ENCODE results near the gene DDX10.
A peak's percentile ranks its signal among the peaks of the same experiment; 100 is the strongest.

The DDX10 gene

DNA sequence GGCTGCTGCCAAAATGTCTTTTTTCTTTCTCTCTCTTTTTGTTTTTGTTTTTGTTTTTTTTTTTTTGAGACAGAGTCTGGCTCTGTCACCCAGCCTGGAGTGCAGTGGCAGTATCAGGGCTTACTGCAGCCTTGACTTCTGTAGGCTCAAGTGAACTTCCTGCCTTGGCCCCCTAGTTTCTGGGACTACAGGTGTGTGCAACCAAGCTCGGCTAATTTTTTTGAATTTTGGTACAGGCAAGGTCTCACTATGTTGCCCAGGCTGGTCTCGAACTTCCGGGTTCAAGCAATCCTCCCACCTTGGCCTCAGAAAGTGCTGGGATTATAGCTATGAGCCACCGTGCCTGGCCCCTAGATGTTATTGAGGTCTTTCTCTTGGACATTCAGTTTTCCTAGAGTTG lies 2.2 kb upstream of the DDX10 start:
- Histone ChIP-seq H2AFZ (ENCODE audit: low read depth) (no peak overlapping the region), H3K27me3 (ENCODE audit: insufficient read depth, low read depth) (no peaks in the 10 kb centered on the region)

DNA sequence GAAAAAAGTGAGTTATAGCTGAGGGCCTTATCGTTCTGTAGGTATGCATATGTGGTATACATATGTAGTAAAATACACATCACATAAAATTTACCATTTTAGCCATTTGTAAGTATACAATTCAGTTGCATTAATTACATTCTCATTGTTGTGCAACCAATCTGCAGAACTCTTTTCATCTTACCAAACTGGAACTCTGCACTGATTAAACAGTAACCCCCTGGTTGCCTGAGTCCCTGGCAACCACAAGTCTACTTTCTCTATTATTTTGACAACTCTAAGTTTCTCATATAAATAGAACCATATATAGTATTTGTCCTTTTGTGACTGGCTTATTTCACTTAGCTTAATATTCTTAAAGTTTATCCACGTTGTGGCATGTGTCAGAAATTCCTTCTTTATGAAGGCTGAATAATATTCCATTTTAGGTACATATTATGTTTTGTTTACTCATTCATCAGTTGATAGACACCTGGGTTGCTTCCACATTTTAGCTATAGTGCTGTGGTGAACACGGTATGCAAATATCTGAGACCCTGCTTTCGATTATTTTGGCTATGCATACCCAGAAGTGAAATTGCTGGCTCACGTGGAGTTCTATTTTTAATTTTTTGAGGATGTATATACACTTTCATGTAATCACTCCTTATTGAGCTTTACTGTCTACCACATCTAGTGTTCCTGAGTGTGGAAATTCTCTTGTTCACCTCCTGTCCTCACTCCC lies 1.6 kb upstream of the DDX10 start:
- no peak overlapping the region for H3K4me3 ChIP-seq (IDR thresholded peaks at IDR 0.05; ENCODE audit: insufficient read depth, low read depth, low read length)
- TF ChIP-seq, protein P1, sequence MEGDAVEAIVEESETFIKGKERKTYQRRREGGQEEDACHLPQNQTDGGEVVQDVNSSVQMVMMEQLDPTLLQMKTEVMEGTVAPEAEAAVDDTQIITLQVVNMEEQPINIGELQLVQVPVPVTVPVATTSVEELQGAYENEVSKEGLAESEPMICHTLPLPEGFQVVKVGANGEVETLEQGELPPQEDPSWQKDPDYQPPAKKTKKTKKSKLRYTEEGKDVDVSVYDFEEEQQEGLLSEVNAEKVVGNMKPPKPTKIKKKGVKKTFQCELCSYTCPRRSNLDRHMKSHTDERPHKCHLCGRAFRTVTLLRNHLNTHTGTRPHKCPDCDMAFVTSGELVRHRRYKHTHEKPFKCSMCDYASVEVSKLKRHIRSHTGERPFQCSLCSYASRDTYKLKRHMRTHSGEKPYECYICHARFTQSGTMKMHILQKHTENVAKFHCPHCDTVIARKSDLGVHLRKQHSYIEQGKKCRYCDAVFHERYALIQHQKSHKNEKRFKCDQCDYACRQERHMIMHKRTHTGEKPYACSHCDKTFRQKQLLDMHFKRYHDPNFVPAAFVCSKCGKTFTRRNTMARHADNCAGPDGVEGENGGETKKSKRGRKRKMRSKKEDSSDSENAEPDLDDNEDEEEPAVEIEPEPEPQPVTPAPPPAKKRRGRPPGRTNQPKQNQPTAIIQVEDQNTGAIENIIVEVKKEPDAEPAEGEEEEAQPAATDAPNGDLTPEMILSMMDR (conservative IDR thresholded peaks at IDR 0.05; ENCODE audit: low read depth, low read length), result no peak
- H3K4me1 ChIP-seq (ENCODE audit: low read depth, poor library complexity, severe bottlenecking), result peaks cover 27% of the 10 kb centered on the region
- H2AFZ ChIP-seq (ENCODE audit: low read depth), result no peak overlapping the region
- no peak overlapping the region for H3K27ac ChIP-seq
- no peak overlapping the region for H3K9ac ChIP-seq
- no peaks in the 10 kb centered on the region for H3K36me3 ChIP-seq (ENCODE audit: insufficient read depth)
- H4K20me1 ChIP-seq (ENCODE audit: insufficient read depth), result no peaks in the 10 kb centered on the region
- H3K79me2 ChIP-seq (ENCODE audit: insufficient read depth, low read depth), result peaks cover 34% of the 10 kb centered on the region
- H3K27me3 ChIP-seq (ENCODE audit: insufficient read depth, low read depth), result no peaks in the 10 kb centered on the region
- no peak overlapping the region for H3K4me2 ChIP-seq

More for the DNA sequence above, 2.2 kb upstream of the DDX10 start:
- Histone ChIP-seq H3K4me3 (IDR thresholded peaks at IDR 0.05; ENCODE audit: insufficient read depth, low read depth, low read length) (no peak overlapping the region), H3K4me1 (ENCODE audit: low read depth, poor library complexity, severe bottlenecking) (peaks cover 21% of the 10 kb centered on the region), H3K4me2 (no peak overlapping the region), H3K36me3 (ENCODE audit: insufficient read depth) (no peaks in the 10 kb centered on the region), H3K79me2 (ENCODE audit: insufficient read depth, low read depth) (peaks cover 28% of the 10 kb centered on the region), H4K20me1 (ENCODE audit: insufficient read depth) (no peaks in the 10 kb centered on the region), H3K9ac (no peak overlapping the region), H3K27ac (no peak overlapping the region)
- TF ChIP-seq, protein P1 (conservative IDR thresholded peaks at IDR 0.05; ENCODE audit: low read depth, low read length), result no peak

DNA sequence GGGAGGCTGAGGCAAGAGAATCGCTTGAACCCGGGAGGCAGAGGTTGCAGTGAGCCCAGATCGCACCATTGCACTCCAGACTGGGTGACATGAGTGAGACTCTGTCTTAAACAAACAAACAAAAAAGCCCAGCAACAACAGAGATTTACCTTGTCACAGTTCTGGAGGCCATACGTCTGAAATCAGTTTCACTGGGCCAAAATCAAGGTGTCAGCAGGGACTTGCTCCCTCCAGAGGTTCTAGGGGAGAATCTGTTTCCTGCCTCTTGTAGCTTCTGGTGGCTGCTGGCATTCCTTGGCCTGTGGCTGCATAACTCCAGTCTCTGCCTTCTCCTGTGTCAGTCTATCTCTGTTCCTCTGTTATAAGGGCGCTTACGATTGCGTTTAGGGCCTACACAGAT lies 1.5 kb downstream of the DDX10 start:
- no peak overlapping the region for H3K9ac ChIP-seq
- no peak overlapping the region for H2AFZ ChIP-seq (ENCODE audit: low read depth)
- TF ChIP-seq, protein P1 (conservative IDR thresholded peaks at IDR 0.05; ENCODE audit: low read depth, low read length), result no peak
- H3K4me3 ChIP-seq (IDR thresholded peaks at IDR 0.05; ENCODE audit: insufficient read depth, low read depth, low read length), result no peak overlapping the region
- no peaks in the 10 kb centered on the region for H3K36me3 ChIP-seq (ENCODE audit: insufficient read depth)
- no peaks in the 10 kb centered on the region for H4K20me1 ChIP-seq (ENCODE audit: insufficient read depth)
- peaks cover 27% of the 10 kb centered on the region for H3K4me1 ChIP-seq (ENCODE audit: low read depth, poor library complexity, severe bottlenecking)
- no peak overlapping the region for H3K27ac ChIP-seq
- no peaks in the 10 kb centered on the region for H3K27me3 ChIP-seq (ENCODE audit: insufficient read depth, low read depth)
- peak overlapping the region; percentile 62 for H3K4me2 ChIP-seq
- peaks cover 62% of the 10 kb centered on the region for H3K79me2 ChIP-seq (ENCODE audit: insufficient read depth, low read depth)

DNA sequence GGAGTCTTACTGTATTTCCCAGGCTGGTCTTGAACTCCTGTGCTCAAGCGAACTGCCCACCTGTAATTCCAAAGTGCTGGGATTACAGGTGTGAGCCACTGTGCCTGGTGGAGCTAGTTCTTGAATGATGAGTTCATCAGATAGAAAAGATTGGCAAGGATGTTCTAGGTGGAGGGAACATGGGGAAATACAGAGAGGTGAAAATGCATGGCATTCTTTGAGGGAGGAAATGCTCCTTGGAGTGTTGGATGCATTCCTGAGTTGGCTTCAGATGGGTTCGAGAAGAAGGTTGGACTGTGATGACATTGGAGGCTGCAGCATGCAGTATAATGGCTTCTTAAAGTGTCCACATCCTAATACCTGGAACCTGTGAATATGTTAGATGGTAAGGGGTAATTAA lies 4.4 kb downstream of the DDX10 start:
- no peaks in the 10 kb centered on the region for H3K27me3 ChIP-seq (ENCODE audit: insufficient read depth, low read depth)
- no peaks in the 10 kb centered on the region for H4K20me1 ChIP-seq (ENCODE audit: insufficient read depth)
- peaks cover 82% of the 10 kb centered on the region for H3K79me2 ChIP-seq (ENCODE audit: insufficient read depth, low read depth)
- peaks cover 27% of the 10 kb centered on the region for H3K4me1 ChIP-seq (ENCODE audit: low read depth, poor library complexity, severe bottlenecking)
- TF ChIP-seq, protein P1 (conservative IDR thresholded peaks at IDR 0.05; ENCODE audit: low read depth, low read length), result no peak
- no peak overlapping the region for H3K27ac ChIP-seq
- H3K36me3 ChIP-seq (ENCODE audit: insufficient read depth), result no peaks in the 10 kb centered on the region
- no peak overlapping the region for H3K9ac ChIP-seq
- no peak overlapping the region for H2AFZ ChIP-seq (ENCODE audit: low read depth)
- no peak overlapping the region for H3K4me3 ChIP-seq (IDR thresholded peaks at IDR 0.05; ENCODE audit: insufficient read depth, low read depth, low read length)
- no peak overlapping the region for H3K4me2 ChIP-seq
